H9 (cell line): ENCODE results near the gene SPHK2. TPM values are rescaled to one million over a fixed set of nuclear protein-coding genes. Genes with fewer than 3 reads are reported as not detected.

Source experiments
- DNase-seq: peaks from one replicate; pipeline ENCODE4 v3.0.0-alpha.2; 2017
- H2AFZ ChIP-seq: one replicate; pipeline ENCODE4 v1.6.1; 2013; ENCODE audit warnings: mild to moderate bottlenecking, low read length, control low read depth, moderate library complexity
- H2AK5ac ChIP-seq: 2 replicates; pipeline ENCODE4 v1.6.1; 2013; ENCODE audit warnings: low read length, control low read depth, mixed read lengths; ENCODE audit not compliant: insufficient read length
- H2BK120ac ChIP-seq: one replicate; pipeline ENCODE4 v1.6.1; 2013; ENCODE audit warnings: low read depth, mild to moderate bottlenecking, low read length, control low read depth, inconsistent platforms; ENCODE audit not compliant: poor library complexity, severe bottlenecking
- H2BK12ac ChIP-seq: 2 replicates; pipeline ENCODE4 v1.6.1; 2013; ENCODE audit warnings: low read length, control low read depth, mixed read lengths, low read depth; ENCODE audit not compliant: insufficient read length
- H2BK15ac ChIP-seq: 2 replicates; pipeline ENCODE4 v1.6.1; 2013; ENCODE audit warnings: low read depth, low read length, control low read depth
- H2BK20ac ChIP-seq: one replicate; pipeline ENCODE4 v1.6.1; 2013; ENCODE audit warnings: low read depth, mild to moderate bottlenecking, low read length, control low read depth, inconsistent platforms; ENCODE audit not compliant: poor library complexity, severe bottlenecking
- H2BK5ac ChIP-seq: 2 replicates; pipeline ENCODE4 v1.6.1; 2013; ENCODE audit warnings: low read length, control low read depth, mixed read lengths; ENCODE audit not compliant: insufficient read length
- H3K14ac ChIP-seq: 2 replicates; pipeline ENCODE4 v1.6.1; 2013; ENCODE audit warnings: low read length, control low read depth; ENCODE audit not compliant: insufficient read depth
- H3K18ac ChIP-seq: 2 replicates; pipeline ENCODE4 v1.6.1; 2013; ENCODE audit warnings: low read depth, mild to moderate bottlenecking, mixed read lengths, low read length, control low read depth; ENCODE audit not compliant: insufficient read length
- H3K23ac ChIP-seq: 2 replicates; pipeline ENCODE4 v1.6.1; 2013; ENCODE audit warnings: low read length, control low read depth, mixed read lengths, low read depth; ENCODE audit not compliant: insufficient read length
- H3K23me2 ChIP-seq: 2 replicates; pipeline ENCODE4 v1.6.1; 2013; ENCODE audit warnings: low read depth, mild to moderate bottlenecking, mixed read lengths, low read length, control low read depth; ENCODE audit not compliant: insufficient read length, poor library complexity, severe bottlenecking
- H3K27ac ChIP-seq: 2 replicates; pipeline ENCODE4 v1.5.1; 2013; ENCODE audit warnings: low read length, control low read depth, mixed read lengths, low read depth; ENCODE audit not compliant: insufficient read length
- H3K27me3 ChIP-seq: 2 replicates; pipeline ENCODE4 v1.6.1; 2013; ENCODE audit warnings: low read length, control low read depth, inconsistent platforms; ENCODE audit not compliant: insufficient read depth
- H3K4ac ChIP-seq: 2 replicates; pipeline ENCODE4 v1.6.1; 2013; ENCODE audit warnings: low read depth, mild to moderate bottlenecking, control low read depth, inconsistent platforms, low read length, moderate library complexity
- H3K4me1 ChIP-seq: 2 replicates; pipeline ENCODE4 v1.6.1; 2013; ENCODE audit warnings: low read length, control low read depth, inconsistent platforms; ENCODE audit not compliant: insufficient read depth
- H3K4me2 ChIP-seq: 2 replicates; pipeline ENCODE4 v1.6.1; 2013; ENCODE audit warnings: low read length, control low read depth, mixed read lengths; ENCODE audit not compliant: insufficient read length, insufficient read depth
- H3K56ac ChIP-seq: 2 replicates; pipeline ENCODE4 v1.6.1; 2013; ENCODE audit warnings: low read depth, mild to moderate bottlenecking, mixed read lengths, low read length, control low read depth; ENCODE audit not compliant: insufficient read length
- H3K79me1 ChIP-seq: 2 replicates; pipeline ENCODE4 v1.6.1; 2013; ENCODE audit warnings: low read depth, mild to moderate bottlenecking, moderate library complexity, low read length, control low read depth, inconsistent platforms; ENCODE audit not compliant: insufficient read depth, poor library complexity, severe bottlenecking
- H3K79me2 ChIP-seq: 2 replicates; pipeline ENCODE4 v1.6.1; 2013; ENCODE audit warnings: low read length, control low read depth, inconsistent platforms; ENCODE audit not compliant: insufficient read depth
- H3K9ac ChIP-seq: 2 replicates; pipeline ENCODE4 v1.6.1; 2013; ENCODE audit warnings: low read length, control low read depth, mixed read lengths; ENCODE audit not compliant: insufficient read length; ENCODE audit errors: extremely low read depth
- H3K9me3 ChIP-seq: one replicate; pipeline ENCODE4 v1.6.1; 2013; ENCODE audit warnings: low read depth, low read length, inconsistent platforms; ENCODE audit not compliant: control insufficient read depth
- H3T11ph ChIP-seq: one replicate; pipeline ENCODE4 v1.6.1; 2013; ENCODE audit warnings: mild to moderate bottlenecking, low read length, control low read depth, inconsistent platforms
- H4K20me1 ChIP-seq: one replicate; pipeline ENCODE4 v1.6.1; 2013; ENCODE audit not compliant: control insufficient read depth, insufficient read length, insufficient read depth
- H4K5ac ChIP-seq: 2 replicates; pipeline ENCODE4 v1.6.1; 2013; ENCODE audit warnings: low read depth, mild to moderate bottlenecking, mixed read lengths, low read length, control low read depth; ENCODE audit not compliant: insufficient read length
- H4K8ac ChIP-seq: replicated peaks from 2 replicates; pipeline ENCODE4 v1.6.1; 2013; ENCODE audit warnings: low read length, control low read depth, mixed read lengths, low read depth; ENCODE audit not compliant: insufficient read length
- H4K91ac ChIP-seq: 2 replicates; pipeline ENCODE4 v1.6.1; 2013; ENCODE audit warnings: low read depth, mild to moderate bottlenecking, moderate library complexity, mixed read lengths, low read length, control low read depth; ENCODE audit not compliant: insufficient read length
- H3K27ac Mint-ChIP-seq, 3 experiments: 2 replicates in 2 of 3; 3 replicates in 1 of 3; pipeline ENCODE4 v1.8.0; 2020 to 2021; ENCODE audit warnings: mixed read lengths in 3 of 3, mild to moderate bottlenecking in 1 of 3, moderate library complexity in 1 of 3
- H3K27me3 Mint-ChIP-seq: 2 replicates; pipeline ENCODE4 v1.8.0; 2021; ENCODE audit warnings: low read depth, mild to moderate bottlenecking, moderate library complexity, mixed read lengths
- H3K36me3 Mint-ChIP-seq, 3 experiments: 2 replicates in 2 of 3; 3 replicates in 1 of 3; pipeline ENCODE4 v1.8.0; 2020 to 2021; ENCODE audit warnings: low read depth in 3 of 3, mixed read lengths in 3 of 3; ENCODE audit not compliant: insufficient read depth in 1 of 3
- H3K4me1 Mint-ChIP-seq, 2 experiments: 2 replicates each; pipeline ENCODE4 v1.8.0; 2020; ENCODE audit warnings: mixed read lengths in 2 of 2
- H3K4me3 Mint-ChIP-seq, 2 experiments: 2 replicates in 1 of 2; 3 replicates in 1 of 2; pipeline ENCODE4 v1.8.0; 2020 to 2021; ENCODE audit warnings: mild to moderate bottlenecking in 2 of 2, mixed read lengths in 2 of 2, moderate library complexity in 1 of 2
- H3K9me3 Mint-ChIP-seq, 2 experiments: 2 replicates in 1 of 2; 3 replicates in 1 of 2; pipeline ENCODE4 v1.8.0; 2020; ENCODE audit warnings: mild to moderate bottlenecking in 2 of 2, mixed read lengths in 2 of 2, moderate library complexity in 1 of 2
- CTCF ChIP-seq: fragments of 200-600 bp; sonication (generic); conservative IDR thresholded peaks from 3 replicates; pipeline ENCODE4 v1.8.0; 2021; ENCODE audit warnings: antibody characterized with exemption, mild to moderate bottlenecking
- WGBS: extraction: QIAGEN DNeasy Blood & Tissue Kit; methylation state at CpG from one replicate; pipeline ENCODE4 v1.1.7; 2013; ENCODE audit warnings: missing lambda C conversion rate, low lambda C conversion rate, mixed read lengths; ENCODE audit not compliant: insufficient read length; ENCODE audit errors: extremely low coverage; 5-methylcytosine and 5-hydroxymethylcytosine counted together
- total RNA-seq: library from RNA; stranded (reverse); gene quantifications from 2 replicates; pipeline ENCODE4 v1.2.1, GENCODE V29; 2021

Gene SPHK2
- total RNA-seq, 1 experiment from 2014 or later, result 57.2 TPM

- H2BK120ac ChIP-seq, result no peak overlapping the region
- Mint-ChIP-seq H3K36me3 (peaks cover 0 to 6% (median 5%) of the 10 kb centered on the region in 3 experiments; a peak in 2 of 7 replicates), H3K27ac (no peak overlapping the region), H3K27me3 (peaks cover 13% of the 10 kb centered on the region), H3K9me3 (peaks cover 5 to 6% of the 10 kb centered on the region in 2 experiments; a peak in 3 of 5 replicates), H3K4me3 (no peak overlapping the region), H3K4me1 (peaks cover 6 to 13% of the 10 kb centered on the region in 2 experiments)
- no CpG with 5 or more reads among the region's 5 CpGs for WGBS
- 0 out of 2 replicates have a peak overlapping the region, but pooled peaks have one; percentile 58 for H2BK15ac ChIP-seq
- no peak overlapping the region for H3K4me2 ChIP-seq
- no peak overlapping the region for H4K91ac ChIP-seq
- H3K18ac ChIP-seq, result no peak overlapping the region
- no peak overlapping the region for H2BK5ac ChIP-seq
- H2BK20ac ChIP-seq, result no peak overlapping the region
- H3K4ac ChIP-seq, result no peak overlapping the region
- no peaks in the 10 kb centered on the region for H3K27me3 ChIP-seq
- H3K79me2 ChIP-seq, result no peaks in the 10 kb centered on the region
- H3K79me1 ChIP-seq, result no peaks in the 10 kb centered on the region
- H4K5ac ChIP-seq, result no peak overlapping the region
- H3K23me2 ChIP-seq, result no peaks in the 10 kb centered on the region
- no peaks in the 10 kb centered on the region for H4K20me1 ChIP-seq
- DNase-seq, result no peak
- no peak overlapping the region for H3K9ac ChIP-seq
- H4K8ac ChIP-seq, result no peak overlapping the region
- H2BK12ac ChIP-seq, result no peak overlapping the region
- H3K9me3 ChIP-seq, result no peaks in the 10 kb centered on the region
- no peak overlapping the region for H3K27ac ChIP-seq
- H3K14ac ChIP-seq, result no peak overlapping the region
- H2AFZ ChIP-seq, result no peak overlapping the region
- no peak overlapping the region for H3K23ac ChIP-seq
- H3K4me1 ChIP-seq, result no peaks in the 10 kb centered on the region
- no peak overlapping the region for H3T11ph ChIP-seq
- H2AK5ac ChIP-seq, result no peak overlapping the region
- no peak overlapping the region for H3K56ac ChIP-seq
- TF ChIP-seq CTCF, result no peak
Observed at GRCh38 chr19:48659768-48660167, 40.5 kb downstream of the SPHK2 start.
